ENCODE results near the gene VWA1. TPM values are rescaled to one million over a fixed set of nuclear protein-coding genes. Genes with fewer than 3 reads are reported as not detected.

Gene VWA1
- total and polyA plus RNA-seq, 10 of the 15 experiments (the other 5 are each of a cell fraction or from before 2014, with no cell fraction given) = 0.02 to 1.7 (median 0.32) TPM; not detected in 2

DNA sequence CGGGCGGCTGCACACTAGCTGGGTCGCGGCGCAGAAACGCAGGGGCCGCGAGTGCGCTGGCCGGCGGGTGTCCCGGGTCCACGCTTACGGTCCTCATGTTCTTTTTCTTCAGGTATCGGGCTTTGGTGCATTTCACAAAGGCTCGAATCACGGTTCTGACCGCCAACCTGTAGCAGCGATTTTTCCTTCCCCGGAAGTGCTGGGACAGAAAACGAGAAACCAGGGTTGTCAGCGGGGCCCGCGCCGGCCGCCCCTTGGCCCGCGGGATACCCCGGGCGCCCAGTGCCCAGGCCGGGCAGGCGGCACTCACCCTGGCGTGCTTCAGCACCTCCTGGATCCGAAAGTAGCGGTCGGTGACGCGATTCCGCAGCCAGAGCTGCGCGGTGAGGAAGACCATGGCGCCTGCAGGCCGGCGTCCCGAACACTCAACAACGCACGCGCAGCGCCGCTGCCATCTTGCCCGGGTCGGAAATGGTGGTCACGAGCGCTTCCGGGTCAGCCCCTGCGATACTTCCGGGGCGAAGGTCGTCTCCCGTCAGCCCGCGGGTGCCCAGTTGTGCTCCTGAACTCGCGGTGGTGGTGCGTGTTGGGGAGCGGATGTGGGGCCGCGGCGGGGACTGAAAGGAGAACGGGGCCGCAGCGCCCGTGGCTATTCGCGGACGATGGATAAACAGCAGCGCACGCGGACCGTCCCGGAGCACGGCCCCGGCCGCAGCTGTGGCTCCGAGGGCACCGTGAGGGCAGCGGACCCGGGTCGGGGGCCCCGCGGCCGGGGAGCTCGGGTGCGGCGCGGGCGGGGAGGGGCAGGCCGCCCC, 28.5 kb upstream of the VWA1 start, which contains the start of gene MRPL20 (continued):
- TF ChIP-seq STAT3 (IDR thresholded peaks at IDR 0.05; ENCODE audit: low read depth, low read length) (no peak), ZNF217 (IDR thresholded peaks at IDR 0.05) (no peak), MYC (IDR thresholded peaks at IDR 0.05; ENCODE audit: insufficient read depth, insufficient read length, insufficient replicate concordance, low read length, severe bottlenecking) (no peak), LARP7 (IDR thresholded peaks at IDR 0.05) (peak; percentile 59), BMI1 (IDR thresholded peaks at IDR 0.05; ENCODE audit: borderline replicate concordance) (no peak), NR2F1 (conservative IDR thresholded peaks at IDR 0.05) (peak; percentile 90), SRF (IDR thresholded peaks at IDR 0.05; ENCODE audit: low read depth in 2 of 2, low read length in 2 of 2) (peak in 1 of 2 experiments; percentile 53; a peak in 1 of 4 replicates), MXI1 (IDR thresholded peaks at IDR 0.05; ENCODE audit: low read depth, low read length) (peak; percentile 94), CBX3 (IDR thresholded peaks at IDR 0.05; ENCODE audit: borderline replicate concordance, low read depth) (no peak), SPI1 (IDR thresholded peaks at IDR 0.05; ENCODE audit: borderline replicate concordance, insufficient read depth, low read depth, low read length) (no peak), CBX5 (IDR thresholded peaks at IDR 0.05; ENCODE audit: low read depth) (no peak), SREBF1 (IDR thresholded peaks at IDR 0.05; ENCODE audit: low read length) (peak; percentile 92), TCF3 (IDR thresholded peaks at IDR 0.05; ENCODE audit: borderline replicate concordance, insufficient read depth, low read depth, low read length) (0 out of 2 replicates have a peak, but pooled peaks have one; percentile 11), HDAC2 (IDR thresholded peaks at IDR 0.05) (no peak), TCF7 (IDR thresholded peaks at IDR 0.05; ENCODE audit: borderline replicate concordance) (no peak), RAD51 (IDR thresholded peaks at IDR 0.05) (no peak), NR2C2 (IDR thresholded peaks at IDR 0.05; ENCODE audit: borderline replicate concordance, control insufficient read depth, insufficient read length, low read depth) (peak; percentile 99), CEBPB (IDR thresholded peaks at IDR 0.05; ENCODE audit: borderline replicate concordance in 1 of 2, low read depth in 2 of 2, low read length in 2 of 2) (no peak), RCOR1 (conservative IDR thresholded peaks at IDR 0.05; ENCODE audit: low read depth, low read length) (no peak), ZNF622 (IDR thresholded peaks at IDR 0.05) (no peak), NFXL1 (IDR thresholded peaks at IDR 0.05; ENCODE audit: borderline replicate concordance) (no peak), NBN (IDR thresholded peaks at IDR 0.05) (no peak), RBBP5 (conservative IDR thresholded peaks at IDR 0.05) (no peak), RB1 (IDR thresholded peaks at IDR 0.05; ENCODE audit: borderline replicate concordance) (peak; percentile 44; the same call in 1 of the 2 replicates)
- TF ChIP-seq, protein P1, sequence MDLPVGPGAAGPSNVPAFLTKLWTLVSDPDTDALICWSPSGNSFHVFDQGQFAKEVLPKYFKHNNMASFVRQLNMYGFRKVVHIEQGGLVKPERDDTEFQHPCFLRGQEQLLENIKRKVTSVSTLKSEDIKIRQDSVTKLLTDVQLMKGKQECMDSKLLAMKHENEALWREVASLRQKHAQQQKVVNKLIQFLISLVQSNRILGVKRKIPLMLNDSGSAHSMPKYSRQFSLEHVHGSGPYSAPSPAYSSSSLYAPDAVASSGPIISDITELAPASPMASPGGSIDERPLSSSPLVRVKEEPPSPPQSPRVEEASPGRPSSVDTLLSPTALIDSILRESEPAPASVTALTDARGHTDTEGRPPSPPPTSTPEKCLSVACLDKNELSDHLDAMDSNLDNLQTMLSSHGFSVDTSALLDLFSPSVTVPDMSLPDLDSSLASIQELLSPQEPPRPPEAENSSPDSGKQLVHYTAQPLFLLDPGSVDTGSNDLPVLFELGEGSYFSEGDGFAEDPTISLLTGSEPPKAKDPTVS (IDR thresholded peaks at IDR 0.05; ENCODE audit: low read depth, low read length) = 0 out of 2 replicates have a peak, but pooled peaks have one; percentile 15
- TF ChIP-seq, protein P2, sequence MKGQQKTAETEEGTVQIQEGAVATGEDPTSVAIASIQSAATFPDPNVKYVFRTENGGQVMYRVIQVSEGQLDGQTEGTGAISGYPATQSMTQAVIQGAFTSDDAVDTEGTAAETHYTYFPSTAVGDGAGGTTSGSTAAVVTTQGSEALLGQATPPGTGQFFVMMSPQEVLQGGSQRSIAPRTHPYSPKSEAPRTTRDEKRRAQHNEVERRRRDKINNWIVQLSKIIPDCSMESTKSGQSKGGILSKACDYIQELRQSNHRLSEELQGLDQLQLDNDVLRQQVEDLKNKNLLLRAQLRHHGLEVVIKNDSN (IDR thresholded peaks at IDR 0.05; ENCODE audit: borderline replicate concordance, extremely low read length, insufficient read depth, low read depth, low read length) = peak; percentile 45
- TF ChIP-seq, protein P3, sequence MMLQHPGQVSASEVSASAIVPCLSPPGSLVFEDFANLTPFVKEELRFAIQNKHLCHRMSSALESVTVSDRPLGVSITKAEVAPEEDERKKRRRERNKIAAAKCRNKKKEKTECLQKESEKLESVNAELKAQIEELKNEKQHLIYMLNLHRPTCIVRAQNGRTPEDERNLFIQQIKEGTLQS (IDR thresholded peaks at IDR 0.05; ENCODE audit: borderline replicate concordance, extremely low read depth, low read depth, low read length) = peak; percentile 25; the same call in 1 of the 2 replicates
- TF ChIP-seq, protein P4, sequence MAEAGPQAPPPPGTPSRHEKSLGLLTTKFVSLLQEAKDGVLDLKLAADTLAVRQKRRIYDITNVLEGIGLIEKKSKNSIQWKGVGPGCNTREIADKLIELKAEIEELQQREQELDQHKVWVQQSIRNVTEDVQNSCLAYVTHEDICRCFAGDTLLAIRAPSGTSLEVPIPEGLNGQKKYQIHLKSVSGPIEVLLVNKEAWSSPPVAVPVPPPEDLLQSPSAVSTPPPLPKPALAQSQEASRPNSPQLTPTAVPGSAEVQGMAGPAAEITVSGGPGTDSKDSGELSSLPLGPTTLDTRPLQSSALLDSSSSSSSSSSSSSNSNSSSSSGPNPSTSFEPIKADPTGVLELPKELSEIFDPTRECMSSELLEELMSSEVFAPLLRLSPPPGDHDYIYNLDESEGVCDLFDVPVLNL (IDR thresholded peaks at IDR 0.05; ENCODE audit: low read depth, low read length) = no peak
